ENCODE data around the gene PEAR1.

DNA sequence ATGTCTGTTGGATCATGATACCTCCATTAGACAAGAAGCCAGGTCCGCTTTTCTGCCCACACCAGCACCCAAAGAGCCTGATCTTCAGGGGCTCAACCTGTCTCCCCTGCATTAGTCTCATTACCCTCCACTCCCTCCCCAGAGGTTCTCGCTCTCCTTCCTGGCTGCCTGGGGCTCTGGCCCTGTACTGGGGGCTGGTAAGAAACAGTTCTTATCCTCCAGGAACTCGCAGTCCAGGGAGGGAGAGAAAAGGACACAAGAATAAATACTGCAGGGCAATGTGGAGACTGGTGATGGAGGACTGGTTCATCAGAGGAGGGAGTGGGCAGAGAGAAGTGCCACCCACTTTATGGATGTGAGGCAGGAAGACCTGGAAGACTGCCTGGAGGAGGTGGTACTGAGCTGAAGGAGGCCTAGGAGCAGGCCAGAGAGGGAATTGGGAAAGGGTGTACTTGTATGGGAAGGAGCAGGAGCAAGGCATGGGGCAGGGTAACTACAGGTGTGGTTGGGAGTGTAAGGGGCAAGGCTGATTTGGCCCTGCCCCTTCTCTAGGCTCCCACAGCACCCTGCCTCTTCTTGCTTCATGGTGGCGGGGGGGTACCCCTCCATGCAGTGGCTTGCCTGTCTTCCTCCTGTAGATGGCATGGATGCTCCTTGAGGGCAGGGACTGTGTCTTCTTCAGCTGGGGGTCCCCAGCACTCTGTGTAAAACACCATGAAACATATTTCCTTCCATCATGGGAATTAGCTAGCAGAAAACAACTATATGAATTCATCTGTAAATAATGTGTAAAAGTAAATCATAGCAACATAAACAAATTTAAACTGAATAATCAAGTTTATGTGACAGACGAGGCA lies 31.9 kb downstream of the PEAR1 start:
- TF ChIP-seq CTCF (conservative IDR thresholded peaks at IDR 0.05) (no peak), EZH2 (IDR thresholded peaks at IDR 0.05; ENCODE audit: low read depth) (no peak)
